Keratinocyte (primary cell): ENCODE data around the gene GP9. TPM values are rescaled to one million over a fixed set of nuclear protein-coding genes. Genes with fewer than 3 reads are reported as not detected.

Experiments used
- DNase-seq: peaks from one replicate; pipeline ENCODE4 v3.0.0-alpha.2; 2011; ENCODE audit warnings: low read depth, missing footprints, low spot score
- FAIRE-seq: peaks from 2 replicates; lab custom pipeline; 2011; peaks lifted over from hg19 to GRCh38; lab: Jason Lieb, UNC
- H2AFZ ChIP-seq: 2 replicates; pipeline ENCODE4 v1.6.0; 2012; ENCODE audit warnings: low read length, control low read depth, inconsistent platforms; ENCODE audit not compliant: control insufficient read depth
- H3K27ac ChIP-seq: 2 replicates; pipeline ENCODE4 v1.5.1; 2011; ENCODE audit warnings: low read length; ENCODE audit not compliant: control insufficient read depth, insufficient read depth
- H3K27me3 ChIP-seq: 3 replicates; pipeline ENCODE4 v1.6.0; 2011; ENCODE audit warnings: low read length; ENCODE audit not compliant: control insufficient read depth, insufficient read depth; ENCODE audit errors: extremely low read depth
- H3K36me3 ChIP-seq, 2 experiments: 2 replicates in 1 of 2; 3 replicates in 1 of 2; pipeline ENCODE4 v1.5.1; 2011; ENCODE audit warnings: low read length in 2 of 2, mild to moderate bottlenecking in 1 of 2; ENCODE audit not compliant: control insufficient read depth in 2 of 2, insufficient read depth in 2 of 2; ENCODE audit errors: extremely low read depth in 1 of 2
- H3K4me1 ChIP-seq: 3 replicates; pipeline ENCODE4 v1.5.1; 2011; ENCODE audit warnings: low read length; ENCODE audit not compliant: control insufficient read depth, insufficient read depth; ENCODE audit errors: extremely low read depth
- H3K4me2 ChIP-seq: 3 replicates; pipeline ENCODE4 v1.6.0; 2011; ENCODE audit warnings: low read depth, low read length; ENCODE audit not compliant: control insufficient read depth, insufficient read depth; ENCODE audit errors: extremely low read depth
- H3K4me3 ChIP-seq, 3 experiments: fragments of 200-600 bp in 1 of 3; sonication (generic) in 1 of 3; 2 replicates in 2 of 3; 3 replicates in 1 of 3; pipeline ENCODE4 v1.5.1; 2011 to 2016; ENCODE audit warnings: low read length in 3 of 3, mild to moderate bottlenecking in 3 of 3, control low read depth in 2 of 3, inconsistent platforms in 1 of 3, low read depth in 1 of 3, mixed read lengths in 1 of 3, mixed run types in 1 of 3, moderate library complexity in 1 of 3; ENCODE audit not compliant: control insufficient read depth in 2 of 3, insufficient read depth in 2 of 3; ENCODE audit errors: extremely low read depth in 1 of 3
- H3K79me2 ChIP-seq: 2 replicates; pipeline ENCODE4 v1.6.0; 2012; ENCODE audit warnings: low read length; ENCODE audit not compliant: control insufficient read depth, insufficient read depth
- H3K9ac ChIP-seq: 3 replicates; pipeline ENCODE4 v1.6.0; 2011; ENCODE audit warnings: low read length; ENCODE audit not compliant: control insufficient read depth, insufficient read depth; ENCODE audit errors: extremely low read depth
- H3K9me1 ChIP-seq: 3 replicates; pipeline ENCODE4 v1.6.0; 2011; ENCODE audit warnings: low read length; ENCODE audit not compliant: control insufficient read depth, insufficient read depth; ENCODE audit errors: extremely low read depth
- H3K9me3 ChIP-seq: 2 replicates; pipeline ENCODE4 v1.5.1; 2012; ENCODE audit warnings: low read depth, low read length; ENCODE audit not compliant: control insufficient read depth
- H4K20me1 ChIP-seq: 3 replicates; pipeline ENCODE4 v1.6.0; 2011; ENCODE audit warnings: low read length; ENCODE audit not compliant: control insufficient read depth, insufficient read depth; ENCODE audit errors: extremely low read depth
- CTCF ChIP-seq, 3 experiments: IDR thresholded peaks in 1 of 3; conservative IDR thresholded peaks in 1 of 3; optimal IDR thresholded peaks in 1 of 3; 2 replicates in 2 of 3; 3 replicates in 1 of 3; pipeline versions ENCODE3 to v1.5.1; 2011; ENCODE audit warnings: low read length in 3 of 3, mild to moderate bottlenecking in 3 of 3, moderate library complexity in 2 of 3, control low read depth in 1 of 3, inconsistent platforms in 1 of 3; ENCODE audit not compliant: insufficient read depth in 2 of 3; ENCODE audit errors: extremely low read depth in 1 of 3
- EZH2 ChIP-seq: IDR thresholded peaks from one replicate; pipeline ENCODE4 v1.6.1; 2012; ENCODE audit warnings: inconsistent platforms, mild to moderate bottlenecking, low read length, moderate library complexity
- dilution Hi-C: fragments of 300-500 bp; cut with MboI; formaldehyde crosslinking; loops from one replicate; pipeline ENCODE4 v1.7.0; 2020; ENCODE audit warnings: low sequenced_read_pairs; ENCODE audit not compliant: extremely low pct_ligation_motif_present
- polyA plus RNA-seq, 5 experiments: library from polyadenylated mRNA; depleted of rRNA in 3 of 5; stranded (reverse) in 3 of 5; stranded (forward) in 1 of 5; unstranded in 1 of 5; fragments of >200 nt; gene quantifications; 1 replicate in 1 of 5; 2 replicates in 3 of 5; 3 replicates in 1 of 5; pipeline versions ENCODE4 v1.2.1 to v1.2.3, GENCODE V29; 2011 to 2012; ENCODE audit warnings: missing spikeins in 2 of 5, low read depth in 1 of 5, low replicate concordance in 1 of 5

Gene GP9
- polyA plus RNA-seq, 1 donor (not counting 4 experiments of a cell fraction or from before 2014, with no cell fraction given), result not detected

- DNase-seq (no peak), FAIRE-seq (no peak)
- Histone ChIP-seq H3K36me3 (no peaks in the 10 kb centered on the region), H2AFZ (no peak overlapping the region), H3K4me3 (no peak overlapping the region), H3K9me1 (no peaks in the 10 kb centered on the region), H3K9ac (no peak overlapping the region), H3K27me3 (peaks cover 9% of the 10 kb centered on the region), H3K79me2 (no peaks in the 10 kb centered on the region), H3K9me3 (no peaks in the 10 kb centered on the region), H3K4me1 (no peaks in the 10 kb centered on the region), H3K4me2 (no peak overlapping the region), H3K27ac (no peak overlapping the region), H4K20me1 (no peaks in the 10 kb centered on the region)
- TF ChIP-seq EZH2 (no peak), CTCF (optimal IDR thresholded peaks at IDR 0.05 in 1 of 3, IDR thresholded peaks at IDR 0.05 in 1 of 3, conservative IDR thresholded peaks at IDR 0.05 in 1 of 3; ENCODE audit: extremely low read depth in 1 of 3, insufficient read depth in 2 of 3, low read length in 3 of 3) (no peak)
- dilution Hi-C loops, result no loop called here
These were observed 7.9 kb upstream of the GP9 start for GRCh38 chr3:129052675-129053074.

- no peak overlapping the region for H3K27ac ChIP-seq
- no peak overlapping the region for H2AFZ ChIP-seq
- H3K79me2 ChIP-seq, result no peaks in the 10 kb centered on the region
- no peaks in the 10 kb centered on the region for H4K20me1 ChIP-seq
- H3K4me3 ChIP-seq, result no peak overlapping the region
- no peaks in the 10 kb centered on the region for H3K4me1 ChIP-seq
- dilution Hi-C loops, result no loop called here
- no peaks in the 10 kb centered on the region for H3K9me3 ChIP-seq
- no peak overlapping the region for H3K9ac ChIP-seq
- no peak overlapping the region for H3K4me2 ChIP-seq
- TF ChIP-seq EZH2 (no peak), CTCF (optimal IDR thresholded peaks at IDR 0.05 in 1 of 3, IDR thresholded peaks at IDR 0.05 in 1 of 3, conservative IDR thresholded peaks at IDR 0.05 in 1 of 3; ENCODE audit: extremely low read depth in 1 of 3, insufficient read depth in 2 of 3, low read length in 3 of 3) (no peak)
- H3K27me3 ChIP-seq, result peaks cover 10% of the 10 kb centered on the region
- DNase-seq (no peak), FAIRE-seq (no peak)
- H3K36me3 ChIP-seq, result no peaks in the 10 kb centered on the region
- H3K9me1 ChIP-seq, result no peaks in the 10 kb centered on the region
These were observed 5.9 kb upstream of the GP9 start for GRCh38 chr3:129054605-129055104.
